Stomach (tissue), 9 donors: ENCODE results near the gene PRKAB1. TPM values are rescaled to one million over a fixed set of nuclear protein-coding genes. Genes with fewer than 3 reads are reported as not detected.
A peak's percentile ranks its signal among the peaks of the same experiment; 100 is the strongest.

Source experiments
- DNase-seq, 2 donors: peaks; one replicate each; pipeline versions ENCODE4 v3.0.0 to v3.0.0-alpha.2; 2013 to 2019
- H3K27ac ChIP-seq, 5 donors: fragments of 200-600 bp in 4 of 5; sonication (generic) in 4 of 5; one replicate each; pipeline ENCODE4 v1.5.1; 2013 to 2019; ENCODE audit warnings: mild to moderate bottlenecking in 1 of 5, moderate library complexity in 1 of 5
- H3K27me3 ChIP-seq, 3 donors: fragments of 200-600 bp; sonication (generic); one replicate each; pipeline ENCODE4 v1.5.1; 2017 to 2019; ENCODE audit warnings: mixed run types in 1 of 3
- H3K36me3 ChIP-seq, 4 donors: fragments of 200-600 bp; sonication (generic); 1 replicate in 3 of 4; 2 replicates in 1 of 4; pipeline ENCODE4 v1.5.1; 2016 to 2019
- H3K4me1 ChIP-seq, 4 donors: fragments of 200-600 bp; sonication (generic); one replicate each; pipeline ENCODE4 v1.5.1; 2016 to 2019
- H3K4me3 ChIP-seq, 4 donors: fragments of 200-600 bp; sonication (generic) in 3 of 4; one replicate each; pipeline ENCODE4 v1.5.1; 2016 to 2019; ENCODE audit warnings: mild to moderate bottlenecking in 1 of 4
- H3K9me3 ChIP-seq, 4 donors: fragments of 200-600 bp; sonication (generic); one replicate each; pipeline ENCODE4 v1.5.1; 2016 to 2019
- EP300 ChIP-seq: sonication (generic); formaldehyde crosslinking; IDR thresholded peaks from one replicate; pipeline ENCODE4 v1.6.1; 2017; ENCODE audit warnings: antibody characterized with exemption
- POLR2A ChIP-seq, 4 donors: fragments of 450-650 bp; IDR thresholded peaks; one replicate each; pipeline ENCODE4 v1.6.1; 2016; ENCODE audit warnings: antibody characterized with exemption in 4 of 4, control low read depth in 2 of 4, mild to moderate bottlenecking in 1 of 4, moderate library complexity in 1 of 4
- POLR2AphosphoS5 ChIP-seq, 3 donors: sonication (generic); formaldehyde crosslinking; IDR thresholded peaks; one replicate each; pipeline ENCODE4 v1.6.1; 2016; ENCODE audit warnings: antibody characterized with exemption in 3 of 3
- WGBS, 5 donors: extraction: QIAGEN DNeasy Blood & Tissue Kit in 3 of 5; methylation state at CpG; one replicate each; pipeline versions ENCODE4 v1.1.5 to v1.1.7; 2013 to 2018; 5-methylcytosine and 5-hydroxymethylcytosine counted together
- intact Hi-C: fragments of 100-400 bp; cut with DNase I; formaldehyde crosslinking; loops from one replicate; pipeline ENCODE4 v1.15.1; 2023; ENCODE audit warnings: low total_unique reads
- polyA plus RNA-seq, 3 donors: library from polyadenylated mRNA; stranded (reverse); fragments of 200-250 nt; gene quantifications; one replicate each; pipeline ENCODE4 v1.2.3, GENCODE V29; 2013
- total RNA-seq, 5 donors: library from RNA; depleted of rRNA; stranded (reverse); fragments of >200 nt; gene quantifications; one replicate each; pipeline versions ENCODE4 v1.1.0 to v1.2.3, GENCODE V29; 2014 to 2016
- TF ChIP-seq, protein P1 (sequence below), 7 experiments: fragments of 450-650 bp in 4 of 7; fragments of 200-600 bp in 3 of 7; sonication (generic) in 3 of 7; IDR thresholded peaks; one replicate each; pipeline ENCODE4 v1.5.1; 2016 to 2019; ENCODE audit warnings: antibody characterized with exemption in 7 of 7, control low read depth in 2 of 7, mild to moderate bottlenecking in 1 of 7
- donor health status: healthy with polysubstance abuse.
- donor health status: Bipolar disorder and iron deficiency.
- donor health status: healthy.

Gene PRKAB1
- total and polyA plus RNA-seq, 8 donors, result 22.6 to 143 (median 50.8) TPM

DNA sequence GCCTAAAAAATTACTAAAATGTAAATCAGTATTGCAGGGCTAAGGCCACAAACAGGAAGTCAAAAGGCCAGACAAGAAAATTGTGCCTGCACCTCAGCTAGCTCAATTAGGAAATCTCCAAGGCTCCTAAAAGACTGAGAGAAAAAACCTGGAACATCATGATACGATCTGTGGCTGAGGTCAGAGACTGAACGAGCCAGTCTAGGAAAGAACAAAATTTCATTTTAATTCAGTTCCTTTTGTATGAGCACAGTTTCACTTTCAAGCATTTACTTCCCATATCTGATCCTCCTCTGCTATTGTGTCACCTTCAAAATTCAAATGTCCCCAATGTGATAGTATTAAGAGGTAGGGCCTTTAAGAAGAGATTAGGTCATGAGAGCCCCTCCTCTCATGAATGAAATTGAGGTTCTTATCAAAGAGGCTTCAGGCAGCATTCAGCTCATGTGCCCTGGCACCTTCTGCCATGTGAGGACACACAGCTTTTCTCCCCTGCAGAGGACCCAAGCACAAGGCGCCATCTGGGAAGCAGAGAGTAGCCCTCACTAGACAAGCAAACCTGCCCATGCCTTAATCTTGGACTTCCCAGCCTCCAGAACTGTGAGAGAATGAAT lies 14.8 kb downstream of the PRKAB1 start:
- H3K4me1 ChIP-seq, result peaks cover 28 to 54% (median 36%) of the 10 kb centered on the region in 4 donors
- H3K4me3 ChIP-seq, result no peak overlapping the region
- no peaks in the 10 kb centered on the region for H3K27me3 ChIP-seq
- WGBS, 5 donors, result 62 to 69% (median 64%) methylated on average over 3 of the region's 3 CpGs
- H3K9me3 ChIP-seq, result no peaks in the 10 kb centered on the region
- TF ChIP-seq EP300, result no peak
- peak in 1 of 3 donors; percentile 23 for TF ChIP-seq POLR2AphosphoS5 (IDR thresholded peaks at IDR 0.05)
- intact Hi-C loops, result no loop called here
- DNase-seq, result no peak
- peak overlapping the region; percentile 58 to 79 (median 63) for H3K27ac ChIP-seq
- H3K36me3 ChIP-seq, result peaks cover 45 to 46% (median 45%) of the 10 kb centered on the region in 4 donors

DNA sequence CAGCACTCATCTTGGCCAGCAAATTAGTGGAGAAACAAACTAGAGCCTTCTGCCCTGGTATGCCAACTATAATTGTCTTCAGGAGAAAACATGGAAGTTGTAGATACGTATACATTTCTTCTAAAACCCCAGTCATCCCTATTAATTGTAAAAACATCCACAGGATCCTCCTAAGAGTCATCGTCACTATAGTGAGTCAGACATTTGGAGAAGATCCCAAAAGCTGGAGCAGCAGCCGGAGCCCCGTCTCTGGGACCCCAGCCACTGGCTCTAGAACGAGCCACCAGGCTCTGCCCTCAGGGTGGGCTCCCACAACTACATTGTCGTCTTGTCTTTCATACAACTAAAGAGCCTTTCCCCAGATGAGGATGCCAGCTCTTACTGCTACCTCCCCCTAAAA lies 15.5 kb downstream of the PRKAB1 start:
- Histone ChIP-seq H3K27me3 (no peaks in the 10 kb centered on the region), H3K27ac (peak overlapping the region; percentile 58 to 79 (median 63)), H3K36me3 (peaks cover 38 to 46% (median 41%) of the 10 kb centered on the region in 4 donors), H3K9me3 (no peaks in the 10 kb centered on the region), H3K4me3 (no peak overlapping the region), H3K4me1 (peaks cover 25 to 48% (median 33%) of the 10 kb centered on the region in 4 donors)
- WGBS, 5 donors, result 67 to 89% (median 76%) methylated on average over 6 of the region's 6 CpGs
- no peak for DNase-seq
- intact Hi-C loops, result no loop called here
- TF ChIP-seq POLR2A (IDR thresholded peaks at IDR 0.05) (no peak), POLR2AphosphoS5 (IDR thresholded peaks at IDR 0.05) (no peak), EP300 (no peak)
- TF ChIP-seq, protein P1, sequence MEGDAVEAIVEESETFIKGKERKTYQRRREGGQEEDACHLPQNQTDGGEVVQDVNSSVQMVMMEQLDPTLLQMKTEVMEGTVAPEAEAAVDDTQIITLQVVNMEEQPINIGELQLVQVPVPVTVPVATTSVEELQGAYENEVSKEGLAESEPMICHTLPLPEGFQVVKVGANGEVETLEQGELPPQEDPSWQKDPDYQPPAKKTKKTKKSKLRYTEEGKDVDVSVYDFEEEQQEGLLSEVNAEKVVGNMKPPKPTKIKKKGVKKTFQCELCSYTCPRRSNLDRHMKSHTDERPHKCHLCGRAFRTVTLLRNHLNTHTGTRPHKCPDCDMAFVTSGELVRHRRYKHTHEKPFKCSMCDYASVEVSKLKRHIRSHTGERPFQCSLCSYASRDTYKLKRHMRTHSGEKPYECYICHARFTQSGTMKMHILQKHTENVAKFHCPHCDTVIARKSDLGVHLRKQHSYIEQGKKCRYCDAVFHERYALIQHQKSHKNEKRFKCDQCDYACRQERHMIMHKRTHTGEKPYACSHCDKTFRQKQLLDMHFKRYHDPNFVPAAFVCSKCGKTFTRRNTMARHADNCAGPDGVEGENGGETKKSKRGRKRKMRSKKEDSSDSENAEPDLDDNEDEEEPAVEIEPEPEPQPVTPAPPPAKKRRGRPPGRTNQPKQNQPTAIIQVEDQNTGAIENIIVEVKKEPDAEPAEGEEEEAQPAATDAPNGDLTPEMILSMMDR (IDR thresholded peaks at IDR 0.05), result no peak

DNA sequence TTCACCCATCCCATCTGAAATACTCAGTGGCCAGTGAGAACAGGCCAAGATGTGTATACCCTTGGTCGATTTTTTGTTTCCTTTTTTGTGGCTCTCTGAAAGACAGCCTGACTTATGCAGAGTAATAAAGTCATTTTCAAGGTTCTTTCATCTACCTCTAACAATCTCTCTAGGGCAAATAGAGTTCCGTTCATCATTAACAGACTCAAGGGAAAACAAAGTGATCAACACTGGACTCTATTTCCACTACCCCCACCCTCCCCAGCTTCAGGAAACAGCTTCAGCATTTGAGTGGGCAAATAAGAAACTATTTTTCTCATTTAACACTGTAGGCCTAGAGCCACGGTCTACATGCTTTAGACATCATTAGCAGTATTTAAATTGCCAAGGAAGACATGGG lies 15.9 kb downstream of the PRKAB1 start:
- no peaks in the 10 kb centered on the region for H3K9me3 ChIP-seq
- H3K4me1 ChIP-seq, result peaks cover 21 to 44% (median 30%) of the 10 kb centered on the region in 4 donors
- H3K27ac ChIP-seq, result peak overlapping the region; percentile 58 to 79 (median 63)
- TF ChIP-seq POLR2A (IDR thresholded peaks at IDR 0.05) (no peak), POLR2AphosphoS5 (IDR thresholded peaks at IDR 0.05) (peak in 1 of 3 donors; percentile 28)
- H3K36me3 ChIP-seq, result peaks cover 34 to 42% (median 37%) of the 10 kb centered on the region in 4 donors
- peak in 1 of 2 donors; percentile 80 for DNase-seq
- whole genome bisulfite sequencing, 5 donors, result 29 to 61% (median 40%) methylated on average over 3 of the region's 3 CpGs
- no peak overlapping the region for H3K4me3 ChIP-seq
- no peaks in the 10 kb centered on the region for H3K27me3 ChIP-seq
- intact Hi-C loops, result no loop called here

DNA sequence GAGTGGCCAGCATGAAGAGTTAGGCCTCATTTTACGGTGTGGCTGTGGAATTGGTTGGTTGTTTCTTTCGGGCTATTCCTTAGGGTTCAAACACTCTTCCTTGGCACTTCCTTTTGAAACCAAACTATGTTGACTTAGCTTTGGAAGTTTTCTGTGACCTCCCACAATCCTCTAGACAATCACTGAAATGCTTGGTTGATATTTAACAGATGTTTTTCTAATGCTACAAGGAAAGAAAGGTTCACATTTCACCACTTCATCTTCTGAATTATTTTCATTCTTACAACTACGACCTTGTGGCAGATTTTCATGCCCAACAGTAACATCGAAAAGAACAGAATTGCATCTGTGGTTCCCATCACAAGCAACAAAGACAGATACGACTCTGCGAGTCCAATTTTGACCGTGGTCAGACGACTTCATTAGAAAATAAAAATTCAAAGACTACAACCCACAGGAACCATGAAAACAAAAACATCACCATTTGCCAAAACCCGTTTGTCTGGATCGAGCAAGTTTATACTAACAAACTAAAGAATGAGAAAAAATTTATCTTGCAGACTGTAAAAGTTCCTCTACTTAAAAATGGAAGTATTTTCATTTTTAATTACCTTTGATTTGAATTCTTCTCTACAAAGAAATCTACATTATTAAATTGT lies 16.9 kb downstream of the PRKAB1 start:
- Histone ChIP-seq H3K27ac (peak overlapping the region; percentile 41 to 79 (median 63)), H3K27me3 (no peaks in the 10 kb centered on the region), H3K9me3 (no peaks in the 10 kb centered on the region), H3K36me3 (peaks cover 25 to 33% (median 26%) of the 10 kb centered on the region in 4 donors), H3K4me3 (no peak overlapping the region), H3K4me1 (peaks cover 12 to 44% (median 27%) of the 10 kb centered on the region in 4 donors)
- DNase-seq, result no peak
- WGBS, 5 donors, result 39 to 59% (median 48%) methylated on average over 10 of the region's 10 CpGs
- intact Hi-C loops, result no loop called here
- TF ChIP-seq POLR2AphosphoS5 (IDR thresholded peaks at IDR 0.05), result no peak
- TF ChIP-seq POLR2A (IDR thresholded peaks at IDR 0.05), result no peak
- TF ChIP-seq, protein P1 (IDR thresholded peaks at IDR 0.05), result no peak
- no peak for TF ChIP-seq EP300

DNA sequence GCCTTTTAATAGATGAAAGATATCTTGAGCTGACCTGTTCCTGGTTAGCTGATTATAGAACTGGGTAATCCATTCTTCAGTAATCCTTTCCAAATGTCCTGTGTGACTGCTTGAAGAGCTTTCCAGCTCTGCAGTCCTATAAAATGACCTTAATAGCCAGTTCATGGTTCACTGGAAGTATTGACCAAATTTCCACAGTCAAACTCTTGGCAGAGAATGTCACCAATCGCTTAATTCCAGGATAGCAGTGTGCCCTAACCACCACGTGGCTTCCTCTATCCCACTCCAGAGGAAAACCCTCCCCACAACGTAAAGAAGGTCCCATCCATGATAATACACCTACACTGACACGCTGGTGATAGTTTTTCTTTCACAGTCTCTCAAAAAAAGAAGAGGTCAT lies 17.4 kb downstream of the PRKAB1 start:
- Histone ChIP-seq H3K36me3 (peaks cover 20 to 33% (median 24%) of the 10 kb centered on the region in 4 donors), H3K27me3 (no peaks in the 10 kb centered on the region), H3K27ac (peak overlapping the region; percentile 57 to 79 (median 63)), H3K4me3 (no peak overlapping the region), H3K4me1 (peaks cover 12 to 44% (median 27%) of the 10 kb centered on the region in 4 donors), H3K9me3 (no peaks in the 10 kb centered on the region)
- no peak for DNase-seq
- 61 to 73% (median 71%) methylated on average over 4 of the region's 4 CpGs for WGBS, 5 donors
- TF ChIP-seq EP300 (no peak), POLR2AphosphoS5 (IDR thresholded peaks at IDR 0.05) (no peak), POLR2A (IDR thresholded peaks at IDR 0.05) (no peak)
- TF ChIP-seq, protein P1 (IDR thresholded peaks at IDR 0.05), result no peak
- intact Hi-C loops, result no loop called here
